ENCODE results near the gene SFI1. TPM values are rescaled to one million over a fixed set of nuclear protein-coding genes. Genes with fewer than 3 reads are reported as not detected.

Gene SFI1
- total and polyA plus RNA-seq, 2 of the 4 experiments (the other 2 are of a cell fraction): 9.9 to 12.0 TPM

- Histone ChIP-seq H3K23ac (ENCODE audit: low read depth, low read length) (no peak overlapping the region), H3K36me3 (ENCODE audit: control insufficient read depth, insufficient read depth, low read length) (peaks cover 33% of the 10 kb centered on the region), H3K9me3 (ENCODE audit: control insufficient read depth, insufficient read depth, low read length) (no peaks in the 10 kb centered on the region), H3K4me3 (ENCODE audit: insufficient read depth, low read depth, low read length) (no peak overlapping the region), H4K5ac (ENCODE audit: low read depth, low read length) (no peak overlapping the region), H2BK15ac (ENCODE audit: low read depth, low read length) (no peak overlapping the region), H3K14ac (replicated peaks; ENCODE audit: low read depth, low read length) (no peak overlapping the region), H2AK5ac (ENCODE audit: low read depth, low read length) (no peak overlapping the region), H3K27me3 (ENCODE audit: control insufficient read depth, insufficient read depth, low read length) (no peaks in the 10 kb centered on the region), H2BK120ac (ENCODE audit: low read depth, low read length) (no peak overlapping the region), H2AFZ (replicated peaks; ENCODE audit: low read length, poor library complexity) (no peak overlapping the region), H2AK9ac (replicated peaks; ENCODE audit: low read depth, low read length, poor library complexity) (no peak overlapping the region), H3K4me1 (ENCODE audit: control insufficient read depth, insufficient read depth, low read length) (peaks cover 2% of the 10 kb centered on the region; the same call in 1 of the 2 replicates), H3K56ac (ENCODE audit: extremely low read depth, insufficient read depth, low read length) (no peak overlapping the region), H3K9ac (ENCODE audit: low read depth, low read length) (no peak overlapping the region), H4K20me1 (ENCODE audit: insufficient read depth, low read length) (peaks cover 28% of the 10 kb centered on the region), H2BK5ac (ENCODE audit: low read depth, low read length, poor library complexity, severe bottlenecking) (no peak overlapping the region), H2BK20ac (ENCODE audit: low read depth, low read length) (no peak overlapping the region), H3K4me2 (ENCODE audit: low read depth, low read length) (no peak overlapping the region), H4K8ac (ENCODE audit: low read depth in 2 of 2, low read length in 2 of 2) (no peak overlapping the region), H3K18ac (ENCODE audit: low read depth, low read length) (no peak overlapping the region), H3K4ac (ENCODE audit: low read depth, low read length) (no peak overlapping the region), H3K27ac (ENCODE audit: insufficient read depth, low read length) (no peak overlapping the region), H3K9me1 (ENCODE audit: insufficient read depth, low read length) (0 out of 2 replicates have a peak, but pooled peaks cover 3% of the 10 kb centered on the region), H3K79me1 (ENCODE audit: low read depth in 1 of 2, low read length in 2 of 2) (peaks cover 45 to 74% of the 10 kb centered on the region in 2 experiments), H4K91ac (ENCODE audit: insufficient read depth, low read depth, low read length) (no peak overlapping the region)
- no peak for ATAC-seq (ENCODE audit: low read depth)
- intact Hi-C loops (cut with micrococcal nuclease) (no loop called here), dilution Hi-C loops (cut with HindIII; ENCODE audit: low sequenced_read_pairs, unreplicated experiment) (no loop called here), in situ Hi-C loops (cut with MboI; ENCODE audit: low sequenced_read_pairs) (no loop called here)
- WGBS, 2 experiments (ENCODE audit: extremely low coverage in 2 of 2, insufficient read length in 1 of 2): no CpG with 5 or more reads among the region's 4 CpGs
- no peak for DNase-seq
- no peak for TF ChIP-seq MAFK (IDR thresholded peaks at IDR 0.05; ENCODE audit: low read depth, low read length)
- TF ChIP-seq RAD21 (IDR thresholded peaks at IDR 0.05; ENCODE audit: low read length): no peak
- no peak for TF ChIP-seq FOS (IDR thresholded peaks at IDR 0.05; ENCODE audit: low read depth, low read length)
- TF ChIP-seq CHD1 (IDR thresholded peaks at IDR 0.05; ENCODE audit: low read depth, low read length): no peak
- no peak for TF ChIP-seq ELK1 (IDR thresholded peaks at IDR 0.05; ENCODE audit: borderline replicate concordance, low read depth, low read length)
- no peak for TF ChIP-seq NFE2L2 (IDR thresholded peaks at IDR 0.05; ENCODE audit: low read depth, low read length)
- no peak for TF ChIP-seq MAZ (IDR thresholded peaks at IDR 0.05; ENCODE audit: borderline replicate concordance, low read depth, low read length)
- no peak for TF ChIP-seq RCOR1 (IDR thresholded peaks at IDR 0.05; ENCODE audit: insufficient replicate concordance, low read length)
- TF ChIP-seq SMC3 (IDR thresholded peaks at IDR 0.05; ENCODE audit: low read depth, low read length): no peak
- no peak for TF ChIP-seq POLR2A (IDR thresholded peaks at IDR 0.05; ENCODE audit: low read depth, low read length)
- no peak for TF ChIP-seq USF2 (IDR thresholded peaks at IDR 0.05; ENCODE audit: low read depth, low read length)
- TF ChIP-seq, protein P1, sequence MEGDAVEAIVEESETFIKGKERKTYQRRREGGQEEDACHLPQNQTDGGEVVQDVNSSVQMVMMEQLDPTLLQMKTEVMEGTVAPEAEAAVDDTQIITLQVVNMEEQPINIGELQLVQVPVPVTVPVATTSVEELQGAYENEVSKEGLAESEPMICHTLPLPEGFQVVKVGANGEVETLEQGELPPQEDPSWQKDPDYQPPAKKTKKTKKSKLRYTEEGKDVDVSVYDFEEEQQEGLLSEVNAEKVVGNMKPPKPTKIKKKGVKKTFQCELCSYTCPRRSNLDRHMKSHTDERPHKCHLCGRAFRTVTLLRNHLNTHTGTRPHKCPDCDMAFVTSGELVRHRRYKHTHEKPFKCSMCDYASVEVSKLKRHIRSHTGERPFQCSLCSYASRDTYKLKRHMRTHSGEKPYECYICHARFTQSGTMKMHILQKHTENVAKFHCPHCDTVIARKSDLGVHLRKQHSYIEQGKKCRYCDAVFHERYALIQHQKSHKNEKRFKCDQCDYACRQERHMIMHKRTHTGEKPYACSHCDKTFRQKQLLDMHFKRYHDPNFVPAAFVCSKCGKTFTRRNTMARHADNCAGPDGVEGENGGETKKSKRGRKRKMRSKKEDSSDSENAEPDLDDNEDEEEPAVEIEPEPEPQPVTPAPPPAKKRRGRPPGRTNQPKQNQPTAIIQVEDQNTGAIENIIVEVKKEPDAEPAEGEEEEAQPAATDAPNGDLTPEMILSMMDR (conservative IDR thresholded peaks at IDR 0.05; ENCODE audit: low read depth, low read length): no peak
- ChIA-PET POLR2A (ENCODE audit: unreplicated experiment) (no interaction called here), CTCF (interaction anchor here (0.6 to 0.7 kb wide), 3 partner anchors 11 to 25 kb away, joined by 3 to 6 read pairs (median 5); no protein-coding TSS in a partner anchor)
- BruUV-seq (replicated peaks): no TSS peak
Observed at GRCh38 chr22:31477329-31477728, 19.0 kb upstream of the SFI1 start.

All from IMR-90 (cell line).